ENCODE results near the gene TNFSF18. TPM values are rescaled to one million over a fixed set of nuclear protein-coding genes. Genes with fewer than 3 reads are reported as not detected.

The TNFSF18 gene
- polyA plus RNA-seq, 2 of the 4 experiments (the other 2 are of a cell fraction): not detected

DNA sequence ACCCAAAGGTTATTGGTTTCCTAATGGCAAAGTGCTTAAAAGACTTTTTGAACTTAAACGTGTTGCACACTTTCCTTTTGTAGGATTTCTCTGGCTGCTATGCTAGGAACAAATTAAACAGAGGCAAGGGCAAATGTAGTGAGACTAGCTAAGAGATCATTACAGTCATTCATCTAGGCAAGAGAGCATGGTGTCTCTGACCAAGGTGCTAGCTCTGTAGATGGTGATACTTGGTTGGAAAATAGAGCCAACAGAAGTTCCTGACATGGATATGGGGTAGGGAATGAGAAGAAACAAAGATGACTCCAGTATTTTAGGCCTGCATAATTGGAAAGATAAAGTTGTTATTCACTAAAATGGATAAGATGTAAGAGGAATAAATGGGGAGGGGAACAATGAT lies 6.1 kb downstream of the TNFSF18 start:
- Histone ChIP-seq H3K4me1 (peaks cover 22% of the 10 kb centered on the region), H3K4me2 (no peak overlapping the region), H3K27ac (no peak overlapping the region), H3K4me3 (no peak overlapping the region), H3K9me3 (no peaks in the 10 kb centered on the region)
- POLR2A ChIA-PET: no interaction called here
- no peak for DNase-seq (ENCODE audit: low read depth in 1 of 2, low spot score in 1 of 2)
- TF ChIP-seq BHLHE40 (IDR thresholded peaks at IDR 0.05; ENCODE audit: low read depth, low read length) (no peak), ZSCAN20 (CRISPR knock-in tag; IDR thresholded peaks at IDR 0.05) (no peak), BCL3 (IDR thresholded peaks at IDR 0.05) (no peak), EP300 (IDR thresholded peaks at IDR 0.05) (no peak), RNF2 (IDR thresholded peaks at IDR 0.05; ENCODE audit: borderline replicate concordance, low read depth) (no peak), ZC3H11A (IDR thresholded peaks at IDR 0.05) (no peak), HMGXB4 (CRISPR knock-in tag; IDR thresholded peaks at IDR 0.05; ENCODE audit: borderline replicate concordance) (no peak)
- FAIRE-seq: no peak
- CTCF ChIA-PET: interaction anchor here (0.6 to 1.1 kb wide), 3 partner anchors 69 to 336 kb away, joined by 3 read pairs; no protein-coding TSS in a partner anchor
- WGBS (ENCODE audit: missing lambda C conversion rate): 87% methylated on average over 1 of the region's 1 CpG
- ATAC-seq: no peak

DNA sequence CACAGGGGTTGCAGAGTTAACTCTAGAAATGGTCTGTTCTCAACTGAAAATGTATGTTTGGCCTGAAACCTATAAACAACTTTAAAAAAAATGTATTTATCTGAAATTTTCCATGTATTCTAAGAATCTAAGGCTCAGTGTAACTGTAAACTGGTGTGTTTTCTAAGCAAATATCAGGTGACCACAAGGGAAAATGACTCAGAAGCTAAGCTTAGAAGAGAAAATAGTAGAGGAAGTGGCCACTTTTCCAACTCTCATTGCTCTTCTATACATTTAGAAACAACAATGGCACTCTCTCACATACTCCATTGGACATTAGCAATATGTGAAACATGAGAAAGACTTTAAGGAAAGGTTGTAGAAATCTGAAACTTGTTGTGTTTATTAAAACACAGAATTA lies 7.5 kb downstream of the TNFSF18 start:
- Histone ChIP-seq H3K9me3 (no peaks in the 10 kb centered on the region), H3K27ac (0 out of 6 replicates have a peak overlapping the region, but pooled peaks have one; percentile 4 to 14), H3K4me3 (no peak overlapping the region), H3K4me1 (peaks cover 13% of the 10 kb centered on the region), H3K4me2 (peak overlapping the region; percentile 52)
- TF ChIP-seq EHMT2 (IDR thresholded peaks at IDR 0.05; ENCODE audit: low read depth) (no peak), FOSL2 (IDR thresholded peaks at IDR 0.05) (no peak), FOSL2 (CRISPR knock-in tag; IDR thresholded peaks at IDR 0.05) (peak; percentile 45; the same call in 1 of the 2 replicates), RARB (CRISPR knock-in tag; IDR thresholded peaks at IDR 0.05) (no peak), NFE2L2 (conservative IDR thresholded peaks at IDR 0.05; ENCODE audit: low read length) (no peak)
- ChIA-PET POLR2A (no interaction called here), CTCF (interaction anchor here (1.0 to 1.1 kb wide), 2 partner anchors 212 to 217 kb away, joined by 3 read pairs; no protein-coding TSS in a partner anchor)
- ATAC-seq (peak; percentile 39 to 40; a peak in 1 of 6 replicates), DNase-seq (ENCODE audit: low read depth in 1 of 2, low spot score in 1 of 2) (peak in 1 of 2 experiments; percentile 19), FAIRE-seq (no peak)

DNA sequence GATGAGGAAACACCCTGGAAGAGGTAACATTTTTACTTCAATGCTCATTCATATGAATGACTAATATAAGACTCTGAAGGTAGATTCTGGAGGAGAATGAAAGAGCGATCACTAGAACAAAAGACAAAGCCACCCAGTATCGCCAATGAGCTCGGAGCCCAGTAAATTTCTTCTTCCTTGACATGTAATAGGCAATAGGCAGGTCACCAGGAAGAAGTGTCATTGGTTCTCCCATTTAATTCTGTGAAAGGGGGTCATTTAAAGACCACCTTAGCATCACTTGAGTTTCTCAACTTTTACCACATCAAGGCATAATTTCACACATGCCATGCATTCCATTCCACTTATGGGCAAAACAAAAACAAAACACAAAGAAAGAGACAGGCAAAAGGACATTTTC lies 7.9 kb downstream of the TNFSF18 start:
- Histone ChIP-seq H3K4me3 (no peak overlapping the region), H3K4me1 (peaks cover 11% of the 10 kb centered on the region), H3K27ac (no peak overlapping the region), H3K4me2 (peak overlapping the region; percentile 52), H3K9me3 (no peaks in the 10 kb centered on the region)
- ChIA-PET CTCF (no interaction called here), POLR2A (no interaction called here)
- WGBS (ENCODE audit: missing lambda C conversion rate): 75% methylated on average over 3 of the region's 3 CpGs
- ATAC-seq (no peak), FAIRE-seq (no peak), DNase-seq (ENCODE audit: low read depth in 1 of 2, low spot score in 1 of 2) (no peak)
- no peak for TF ChIP-seq HDAC2 (IDR thresholded peaks at IDR 0.05)

DNA sequence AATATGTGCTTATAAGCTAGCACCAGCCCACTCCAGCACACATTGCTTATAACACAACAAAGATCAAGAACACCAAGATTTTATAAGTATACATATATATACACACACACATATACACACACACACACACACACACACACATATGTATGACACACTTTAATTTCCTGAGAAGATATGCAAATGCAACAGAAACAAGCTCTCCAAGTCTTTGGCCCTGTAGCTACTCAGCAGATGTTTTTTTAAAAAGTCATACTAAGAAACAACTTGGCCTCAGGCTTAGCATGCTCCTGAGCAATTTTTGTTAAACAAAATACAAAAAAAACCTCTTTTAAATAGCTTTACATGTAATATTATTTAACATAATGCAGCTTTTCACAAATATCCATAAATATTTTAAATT lies 11.1 kb downstream of the TNFSF18 start:
- CTCF ChIA-PET: interaction anchor here (1.1 to 1.2 kb wide), 2 partner anchors 8 to 163 kb away, joined by 3 to 4 read pairs; no protein-coding TSS in a partner anchor
- Histone ChIP-seq H3K9me3 (no peaks in the 10 kb centered on the region), H3K4me3 (no peak overlapping the region), H3K27ac (no peak overlapping the region), H3K4me2 (no peak overlapping the region), H3K4me1 (peaks cover 11% of the 10 kb centered on the region)
- no peak for ATAC-seq
- TF ChIP-seq HOXB5 (CRISPR knock-in tag; IDR thresholded peaks at IDR 0.05) (no peak), TP53 (CRISPR knock-in tag; IDR thresholded peaks at IDR 0.05) (no peak), ZC3H11A (IDR thresholded peaks at IDR 0.05) (no peak), FOSL2 (IDR thresholded peaks at IDR 0.05) (no peak), FOSL2 (CRISPR knock-in tag; IDR thresholded peaks at IDR 0.05) (no peak), ZNF302 (CRISPR knock-in tag; IDR thresholded peaks at IDR 0.05) (no peak), FOSB (CRISPR knock-in tag; IDR thresholded peaks at IDR 0.05) (no peak), RAD21 (conservative IDR thresholded peaks at IDR 0.05 in 1 of 2, IDR thresholded peaks at IDR 0.05 in 1 of 2) (no peak), SREBF2 (IDR thresholded peaks at IDR 0.05) (no peak), HDAC2 (IDR thresholded peaks at IDR 0.05) (no peak)
- TF ChIP-seq, protein P1, sequence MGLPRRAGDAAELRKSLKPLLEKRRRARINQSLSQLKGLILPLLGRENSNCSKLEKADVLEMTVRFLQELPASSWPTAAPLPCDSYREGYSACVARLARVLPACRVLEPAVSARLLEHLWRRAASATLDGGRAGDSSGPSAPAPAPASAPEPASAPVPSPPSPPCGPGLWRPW (IDR thresholded peaks at IDR 0.05): no peak
- no peak for DNase-seq (ENCODE audit: low read depth in 1 of 2, low spot score in 1 of 2)
- POLR2A ChIA-PET: no interaction called here
- no peak for FAIRE-seq

All from A549 (cell line).